Lower leg skin (tissue), 3 donors: ENCODE results near the gene TRIM25.

Source experiments
- CTCF ChIP-seq, 3 donors: fragments of 450-650 bp; IDR thresholded peaks; one replicate each; pipeline ENCODE4 v1.5.1; 2016; ENCODE audit warnings: antibody characterized with exemption in 3 of 3, mild to moderate bottlenecking in 3 of 3, moderate library complexity in 2 of 3
- POLR2A ChIP-seq, 2 donors: fragments of 450-650 bp; IDR thresholded peaks; one replicate each; pipeline ENCODE4 v1.6.1; 2016 to 2017; ENCODE audit warnings: antibody characterized with exemption in 2 of 2, mild to moderate bottlenecking in 1 of 2, moderate library complexity in 1 of 2

GRCh38 chr17:56842577-56842976 is 71.3 kb downstream of the TRIM25 start:
- TF ChIP-seq CTCF (IDR thresholded peaks at IDR 0.05), result no peak
- TF ChIP-seq POLR2A (IDR thresholded peaks at IDR 0.05), result no peak
